Right hindlimb (tissue), 1 donor: ENCODE results near the gene SGPP1.
"Not testable (repeated sequence)": the region's sequence is repeated elsewhere in the genome, so short reads cannot be mapped to it uniquely, and the experiment has no call there.

Source experiments
- DNase-seq: peaks from one replicate; pipeline ENCODE4 v3.0.0-alpha.2; 2018

The SGPP1 gene

GRCh38 chr14:63725786-63726460 lies 1.9 kb downstream of the SGPP1 start:
- DNase-seq, result no peak

- no peak for DNase-seq
Measured at GRCh38 chr14:63717702-63718101, 10.2 kb downstream of the SGPP1 start.

GRCh38 chr14:63715360-63715759 lies 12.5 kb downstream of the SGPP1 start:
- no peak for DNase-seq

- no peak for DNase-seq
Measured at GRCh38 chr14:63713764-63714163, 14.1 kb downstream of the SGPP1 start.

- no peak for DNase-seq
Measured at GRCh38 chr14:63713058-63713457, 14.8 kb downstream of the SGPP1 start.

GRCh38 chr14:63712123-63712522 lies 15.7 kb downstream of the SGPP1 start:
- DNase-seq, result no peak

GRCh38 chr14:63710497-63710896 lies 17.4 kb downstream of the SGPP1 start:
- no peak for DNase-seq

GRCh38 chr14:63709589-63709988 lies 18.3 kb downstream of the SGPP1 start:
- DNase-seq, result no peak

- DNase-seq, result no peak
Measured at GRCh38 chr14:63707216-63707615, 20.6 kb downstream of the SGPP1 start.

- no peak for DNase-seq
Measured at GRCh38 chr14:63705561-63706070, 22.2 kb downstream of the SGPP1 start.

- DNase-seq, result not testable (repeated sequence)
Measured at GRCh38 chr14:63702530-63702929, 25.3 kb downstream of the SGPP1 start.

- DNase-seq, result no peak
Measured at GRCh38 chr14:63701606-63702299, 26.1 kb downstream of the SGPP1 start.

- no peak for DNase-seq
Measured at GRCh38 chr14:63692310-63693020, 35.4 kb downstream of the SGPP1 start.

GRCh38 chr14:63689132-63689531 lies 38.7 kb downstream of the SGPP1 start:
- DNase-seq, result no peak

GRCh38 chr14:63686926-63687325 lies 40.9 kb downstream of the SGPP1 start:
- DNase-seq, result no peak

GRCh38 chr14:63685401-63685800 lies 42.5 kb downstream of the SGPP1 start:
- DNase-seq, result no peak

GRCh38 chr14:63682727-63683593 lies 44.9 kb downstream of the SGPP1 start:
- no peak for DNase-seq

GRCh38 chr14:63678536-63678935 lies 49.3 kb downstream of the SGPP1 start:
- no peak for DNase-seq

- no peak for DNase-seq
Measured at GRCh38 chr14:63677891-63678379, 49.9 kb downstream of the SGPP1 start.

GRCh38 chr14:63676615-63677014 lies 51.2 kb downstream of the SGPP1 start:
- DNase-seq, result no peak

GRCh38 chr14:63673886-63674497 lies 53.9 kb downstream of the SGPP1 start:
- DNase-seq, result no peak

GRCh38 chr14:63673255-63673654 lies 54.6 kb downstream of the SGPP1 start:
- DNase-seq, result no peak
